ENCODE results near the gene FAM47C.
"Not testable (repeated sequence)": the region's sequence is repeated elsewhere in the genome, so short reads cannot be mapped to it uniquely, and the experiment has no call there.

The FAM47C gene

DNA sequence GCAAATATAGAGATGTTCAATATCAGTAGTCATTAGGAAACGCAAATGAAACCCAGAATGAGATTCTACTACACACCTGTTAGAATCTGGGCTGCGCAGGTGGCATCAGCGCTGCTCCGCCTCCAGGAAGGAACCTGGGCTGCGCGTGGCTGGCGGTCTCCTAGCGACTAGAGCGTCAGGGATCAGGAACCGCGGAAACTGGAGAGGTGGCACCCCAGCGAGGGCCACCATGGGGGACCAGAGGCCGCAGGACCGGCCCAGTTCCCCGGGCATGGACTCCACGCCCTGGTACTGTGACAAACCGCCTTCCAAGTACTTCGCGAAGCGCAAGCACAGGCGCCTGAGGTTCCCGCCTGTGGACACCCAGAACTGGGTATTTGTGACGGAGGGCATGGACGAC lies at the start of gene FAM47C:
FAM47C (plus strand) TSS at position 185 of the 400 bp plus-strand sequence; CDS start at position 230, 45 bp downstream.
- not testable (repeated sequence) for DNase-seq

- no peak for DNase-seq
Measured at GRCh38 chrX:36961590-36961989, 46.6 kb upstream of the FAM47C start.

DNA sequence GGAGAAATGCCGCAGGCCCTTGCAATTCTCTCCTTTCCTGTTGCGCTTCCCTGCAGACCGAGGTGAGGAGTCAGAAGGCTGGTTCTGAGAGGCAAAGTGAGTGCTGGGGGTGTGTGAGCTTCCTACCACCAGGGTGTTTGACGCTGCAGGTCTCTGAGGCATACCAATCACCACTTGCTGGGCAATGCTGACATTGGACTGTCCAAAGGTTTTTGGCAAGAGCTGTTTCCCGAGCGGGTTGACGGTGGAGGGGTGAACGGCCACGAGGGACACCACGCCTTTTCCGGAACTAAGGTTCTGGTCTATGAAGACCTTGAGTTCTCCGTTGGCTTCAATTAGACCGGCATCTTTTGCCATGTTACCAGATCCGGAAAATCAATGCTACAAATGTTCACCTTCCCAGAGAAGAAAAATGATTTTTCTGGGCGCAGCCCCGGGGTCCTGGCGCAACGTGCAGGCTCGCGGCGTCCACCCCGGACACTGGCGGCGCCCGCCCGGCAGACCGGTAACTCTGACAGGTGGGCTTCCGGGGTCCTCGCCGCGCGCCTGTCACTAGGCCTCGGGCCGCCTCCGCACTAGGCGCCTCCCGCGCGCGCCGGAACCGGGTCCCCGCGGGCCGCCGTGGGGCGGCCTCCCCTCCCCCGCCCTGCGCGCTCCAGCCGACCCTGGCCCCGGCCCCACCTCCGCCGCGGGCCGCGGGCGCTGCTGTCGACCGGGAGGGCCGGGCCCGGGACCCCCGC lies 44.9 kb upstream of the FAM47C start:
- no peak for DNase-seq

- DNase-seq: no peak
Measured at GRCh38 chrX:36963852-36964251, 44.3 kb upstream of the FAM47C start.

DNA sequence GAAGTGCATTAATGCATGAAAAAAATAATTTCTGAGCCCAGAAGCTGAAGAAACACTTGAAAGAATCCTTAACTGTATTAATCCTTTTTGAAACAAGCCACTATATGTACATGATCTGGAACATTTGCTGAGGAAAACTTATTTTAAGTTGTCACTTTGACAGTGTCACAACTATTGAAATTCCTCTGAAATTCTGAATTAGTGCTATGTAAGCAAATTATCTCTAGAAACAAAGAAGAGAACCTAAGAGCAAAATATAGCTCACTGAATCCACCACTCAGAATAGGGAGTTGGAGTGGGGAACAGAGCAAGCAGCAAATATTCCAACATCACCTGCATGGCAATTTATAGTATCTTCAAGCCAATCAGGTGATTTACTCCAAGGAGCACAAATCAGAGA lies 34.6 kb upstream of the FAM47C start:
- no peak for DNase-seq

GRCh38 chrX:36974911-36975310 lies 33.3 kb upstream of the FAM47C start:
- DNase-seq: no peak

GRCh38 chrX:36978886-36979285 lies 29.3 kb upstream of the FAM47C start:
- DNase-seq: no peak

GRCh38 chrX:36983831-36984230 lies 24.3 kb upstream of the FAM47C start:
- no peak for DNase-seq

- not testable (repeated sequence) for DNase-seq
Measured at GRCh38 chrX:36985416-36986209, 22.6 kb upstream of the FAM47C start.

GRCh38 chrX:36986231-36986630 lies 21.9 kb upstream of the FAM47C start:
- no peak for DNase-seq

DNA sequence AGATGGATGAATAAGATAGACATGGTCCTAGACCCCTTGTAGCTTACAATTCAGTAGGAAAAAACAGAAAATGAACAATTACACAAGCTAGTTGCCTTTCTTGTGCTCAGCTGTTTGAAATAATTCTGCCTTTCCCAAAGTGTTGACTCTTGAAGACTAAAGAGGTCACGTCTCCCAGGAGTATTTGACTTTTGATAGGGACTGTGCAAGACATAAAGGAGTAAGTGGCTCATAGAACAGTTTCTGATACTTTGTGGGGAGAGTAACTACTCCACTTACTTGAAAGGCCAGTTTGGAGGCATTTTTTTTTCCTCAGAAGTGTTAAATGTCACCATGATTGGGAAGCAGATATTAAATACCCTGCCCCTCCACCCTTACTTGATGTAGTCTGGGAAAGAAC lies 21.0 kb upstream of the FAM47C start:
- not testable (repeated sequence) for DNase-seq

DNA sequence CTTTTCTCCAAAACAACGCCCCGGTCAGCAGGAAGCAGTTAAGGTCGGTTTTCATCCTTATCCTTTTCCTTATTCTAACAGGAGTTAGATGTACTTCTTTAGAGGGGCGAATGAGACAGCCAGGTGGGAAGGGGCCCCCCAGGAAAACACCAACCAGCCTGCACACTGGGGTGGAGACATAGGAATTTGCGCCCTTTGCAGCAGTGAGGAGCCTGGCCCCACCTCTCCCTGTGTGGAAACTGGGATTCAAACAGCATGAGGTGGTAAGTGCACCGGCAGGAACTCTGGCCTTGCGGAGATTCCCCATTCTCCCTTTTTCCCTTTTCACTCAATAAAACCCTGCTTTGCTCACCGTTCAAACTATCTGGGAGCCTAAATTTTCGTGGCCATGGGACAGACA lies 8.0 kb upstream of the FAM47C start:
- DNase-seq: no peak

GRCh38 chrX:37010496-37010895 lies 2.3 kb downstream of the FAM47C start:
- DNase-seq: no peak

- DNase-seq: not testable (repeated sequence)
Measured at GRCh38 chrX:37034260-37034659, 26.1 kb downstream of the FAM47C start.

GRCh38 chrX:37036674-37037220 lies 28.6 kb downstream of the FAM47C start:
- not testable (repeated sequence) for DNase-seq

- not testable (repeated sequence) for DNase-seq
Measured at GRCh38 chrX:37038814-37039213, 30.6 kb downstream of the FAM47C start.

GRCh38 chrX:37042956-37043885 lies 35.1 kb downstream of the FAM47C start:
- DNase-seq: not testable (repeated sequence)

- DNase-seq: no peak
Measured at GRCh38 chrX:37047776-37048175, 39.6 kb downstream of the FAM47C start.

- not testable (repeated sequence) for DNase-seq
Measured at GRCh38 chrX:37057572-37057971, 49.4 kb downstream of the FAM47C start.

- DNase-seq: no peak
Measured at GRCh38 chrX:37060999-37061398, 52.8 kb downstream of the FAM47C start.
